Activated naive CD8-positive, alpha-beta T cell treated with anti-CD3 and anti-CD28 coated beads, Interleukin-2, amount 10 ng/mL, durations not matched to agents 7 days and 5 days (primary cell): Measurements from ENCODE around the gene GYS2. TPM values are rescaled to one million over a fixed set of nuclear protein-coding genes. Genes with fewer than 3 reads are reported as not detected.

Experiments
- ATAC-seq: fragments of 150-1000 bp; cut with Tn5 transposase; one replicate; pipeline ENCODE4 v1.10.0; 2021; ENCODE audit warnings: low read depth, moderate library complexity
- POLR2A ChIA-PET: fragments of 350-600 bp; sonication (Branson Sonifier 250); formaldehyde crosslinking; loops from one replicate; lab custom pipeline; 2021; ENCODE audit warnings: antibody characterized with exemption; lab: Charles Lee
- DNase-seq: peaks from one replicate; pipeline ENCODE4 v3.0.0; 2021
- H3K27ac Mint-ChIP-seq: one replicate; pipeline ENCODE4 v1.8.0; 2022; ENCODE audit warnings: mild to moderate bottlenecking, mixed read lengths
- H3K27me3 Mint-ChIP-seq: one replicate; pipeline ENCODE4 v1.8.0; 2022; ENCODE audit warnings: mild to moderate bottlenecking, moderate library complexity, mixed read lengths
- H3K36me3 Mint-ChIP-seq: one replicate; pipeline ENCODE4 v1.8.0; 2021; ENCODE audit warnings: mild to moderate bottlenecking, mixed read lengths
- H3K4me1 Mint-ChIP-seq: one replicate; pipeline ENCODE4 v1.8.0; 2021; ENCODE audit warnings: mixed read lengths
- H3K4me3 Mint-ChIP-seq: one replicate; pipeline ENCODE4 v1.8.0; 2022; ENCODE audit warnings: mild to moderate bottlenecking, moderate library complexity, mixed read lengths
- H3K9me3 Mint-ChIP-seq: one replicate; pipeline ENCODE4 v1.8.0; 2021; ENCODE audit warnings: mixed read lengths
- total RNA-seq, 2 experiments: library from RNA; stranded (reverse); gene quantifications; one replicate each; pipeline ENCODE4 v1.2.3, GENCODE V29; 2021

Gene GYS2
- total RNA-seq, 2 experiments from 2014 or later: 0.14 to 0.17 TPM

DNA sequence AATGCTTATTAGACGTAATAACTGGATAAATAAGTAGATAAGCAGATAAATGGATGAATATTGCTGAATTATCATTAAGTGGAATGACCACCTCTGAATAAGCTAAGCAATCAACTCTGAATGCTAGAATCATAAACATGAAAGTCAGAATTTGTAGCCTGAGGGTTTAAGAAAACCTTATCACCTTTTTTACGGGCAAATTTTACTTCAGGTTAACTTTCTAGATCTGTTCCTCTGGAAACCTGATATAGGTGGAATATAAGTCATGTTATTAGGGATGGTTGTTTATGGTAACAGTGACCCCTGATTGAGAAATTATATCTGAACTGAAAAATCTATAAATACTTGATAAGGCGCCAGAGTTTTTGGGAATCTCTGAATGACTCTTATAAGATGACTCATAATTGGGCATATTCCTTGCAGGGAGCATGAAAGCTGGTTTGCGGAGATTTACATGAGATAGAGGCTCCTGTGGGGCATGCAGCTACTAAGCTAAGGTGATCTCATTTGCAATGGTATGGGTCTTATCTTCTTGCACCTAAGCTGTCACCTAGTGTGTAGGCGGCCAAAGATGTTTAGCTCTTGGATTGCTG is 66.5 kb downstream of the GYS2 start:
- POLR2A ChIA-PET: no interaction called here
- DNase-seq (no peak), ATAC-seq (no peak)
- Mint-ChIP-seq H3K4me3 (no peak overlapping the region), H3K27ac (no peak overlapping the region), H3K4me1 (no peaks in the 10 kb centered on the region), H3K9me3 (no peaks in the 10 kb centered on the region), H3K36me3 (no peaks in the 10 kb centered on the region), H3K27me3 (peaks cover 8% of the 10 kb centered on the region)

DNA sequence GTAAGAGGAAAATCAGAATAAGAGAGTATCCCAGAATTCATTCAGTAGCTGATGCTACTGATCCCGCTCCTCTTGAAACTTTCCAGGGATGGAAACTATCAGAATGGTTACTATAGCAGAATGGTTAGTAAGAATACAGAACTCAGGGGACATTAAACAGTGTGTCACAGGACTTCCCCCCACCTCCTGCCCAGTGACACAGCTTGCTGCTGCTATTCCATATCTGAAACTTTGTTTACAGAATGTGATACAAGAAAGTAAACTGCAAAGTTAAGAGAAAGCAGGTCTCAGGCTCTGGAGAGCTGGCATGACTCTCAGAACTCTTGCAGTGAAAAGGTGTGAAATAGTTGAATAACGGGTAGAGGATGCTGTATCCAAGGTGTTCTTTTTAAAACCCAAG is 75.2 kb downstream of the GYS2 start:
- Mint-ChIP-seq H3K9me3 (no peaks in the 10 kb centered on the region), H3K4me3 (no peak overlapping the region), H3K27ac (no peak overlapping the region), H3K36me3 (no peaks in the 10 kb centered on the region), H3K4me1 (peaks cover 4% of the 10 kb centered on the region), H3K27me3 (peaks cover 47% of the 10 kb centered on the region)
- ATAC-seq (no peak), DNase-seq (no peak)
- POLR2A ChIA-PET: no interaction called here

- POLR2A ChIA-PET: interaction anchor here (2.0 kb wide), 1 partner anchor 27 kb away, joined by 6 read pairs; the partner anchor contains the start of genes GOLT1B and RECQL
- H3K36me3 Mint-ChIP-seq: no peaks in the 10 kb centered on the region
- H3K4me3 Mint-ChIP-seq: no peak overlapping the region
- no peak for DNase-seq
- peaks cover 49% of the 10 kb centered on the region for H3K27me3 Mint-ChIP-seq
- no peak overlapping the region for H3K27ac Mint-ChIP-seq
- no peak for ATAC-seq
- H3K4me1 Mint-ChIP-seq: peaks cover 4% of the 10 kb centered on the region
- H3K9me3 Mint-ChIP-seq: no peaks in the 10 kb centered on the region
Observed at GRCh38 chr12:21528953-21529352, 75.7 kb downstream of the GYS2 start.

DNA sequence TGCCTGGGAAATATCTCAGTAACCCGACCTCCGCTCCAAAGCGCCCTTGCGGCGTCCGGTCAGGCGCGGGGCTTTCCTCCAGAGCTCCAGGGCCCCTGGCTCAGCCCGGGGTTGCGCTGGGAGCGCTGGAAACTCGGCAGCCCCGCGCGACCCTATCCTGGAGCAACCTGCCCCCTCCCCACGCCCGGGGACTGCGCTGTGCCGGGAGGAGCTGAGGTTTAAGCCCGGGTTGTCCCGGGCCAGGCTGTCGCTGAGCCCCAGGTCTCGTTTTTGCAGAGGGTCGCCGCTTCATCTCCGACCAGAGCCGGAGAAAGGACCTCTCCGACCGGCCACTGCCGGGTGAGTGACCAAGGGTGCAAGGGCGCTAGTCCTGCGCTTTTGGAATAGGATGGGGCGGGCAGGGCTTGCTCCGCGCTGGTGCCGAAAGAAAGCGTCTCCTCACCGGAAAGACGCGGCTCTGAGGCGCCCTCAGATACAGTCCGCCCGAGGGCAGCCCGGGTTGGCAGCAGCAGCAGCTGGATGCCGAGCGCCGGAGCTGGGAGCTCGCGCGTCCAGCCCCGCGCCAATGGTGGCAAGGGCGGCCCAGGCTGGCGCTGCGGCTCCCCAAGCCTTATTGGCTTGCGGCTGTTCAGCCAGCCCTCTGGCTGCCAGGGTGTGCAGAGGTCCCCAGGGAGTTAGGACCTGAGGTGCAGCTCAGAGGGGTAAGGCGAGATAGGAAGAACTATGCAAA is 77.0 kb downstream of the GYS2 start:
- H3K27me3 Mint-ChIP-seq: peaks cover 45% of the 10 kb centered on the region
- H3K4me3 Mint-ChIP-seq: peak overlapping the region; percentile 80
- no peaks in the 10 kb centered on the region for H3K9me3 Mint-ChIP-seq
- H3K4me1 Mint-ChIP-seq: peaks cover 4% of the 10 kb centered on the region
- POLR2A ChIA-PET: interaction anchor here (0.8 to 2.0 kb wide), 3 partner anchors 19 to 130 kb away, joined by 4 to 6 read pairs (median 5); partner anchors contain the start of genes GOLT1B, LDHB and RECQL
- ATAC-seq (peak; percentile 97), DNase-seq (peak; percentile 75)
- no peaks in the 10 kb centered on the region for H3K36me3 Mint-ChIP-seq
- no peak overlapping the region for H3K27ac Mint-ChIP-seq

DNA sequence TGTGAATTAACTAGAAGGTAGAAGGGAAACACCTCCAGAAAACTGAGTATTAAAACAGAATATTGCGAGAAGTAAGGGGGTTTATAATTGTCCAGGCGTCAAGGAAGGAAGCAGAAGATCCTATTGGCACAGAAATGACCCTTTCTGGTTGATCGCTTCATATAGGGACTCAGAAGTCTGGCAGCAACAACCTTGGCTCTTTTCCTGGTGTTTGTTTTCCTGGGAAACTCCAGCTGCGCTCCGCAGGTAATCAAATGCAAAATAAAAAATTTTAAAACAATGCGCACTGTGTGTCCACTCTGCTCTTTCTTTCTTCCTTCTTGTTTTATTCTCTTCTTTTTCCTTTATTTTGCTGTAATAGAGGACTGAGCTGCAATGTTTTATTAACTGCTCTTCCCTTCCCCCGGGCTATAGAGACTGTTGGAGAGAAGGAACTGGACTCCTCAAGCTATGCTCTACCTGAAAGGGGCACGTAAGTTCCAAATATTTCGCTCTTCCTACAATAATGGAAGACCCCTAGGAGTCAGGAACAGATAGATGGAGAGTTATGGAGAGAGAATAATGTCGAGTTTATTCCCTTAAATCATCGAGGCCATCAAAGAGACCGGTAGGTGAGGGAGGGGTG is 77.8 kb downstream of the GYS2 start:
- Mint-ChIP-seq H3K9me3 (no peaks in the 10 kb centered on the region), H3K4me1 (peaks cover 4% of the 10 kb centered on the region), H3K27me3 (peaks cover 41% of the 10 kb centered on the region), H3K27ac (no peak overlapping the region), H3K36me3 (no peaks in the 10 kb centered on the region), H3K4me3 (peak overlapping the region; percentile 79)
- POLR2A ChIA-PET: interaction anchor here (1.1 to 2.0 kb wide), 2 partner anchors 25 to 130 kb away, joined by 4 to 6 read pairs; partner anchors contain the start of genes GOLT1B, LDHB and RECQL
- ATAC-seq (no peak), DNase-seq (no peak)

GRCh38 chr12:21526053-21526452 is 78.6 kb downstream of the GYS2 start, which contains the start of gene SPX:
Gene SPX (plus strand): TSS chr12:21526296. CDS start chr12:21526473, 177 bp downstream.
- Mint-ChIP-seq H3K4me1 (peaks cover 4% of the 10 kb centered on the region), H3K4me3 (peak within 1 kb of the TSS; percentile 79), H3K27me3 (peaks cover 38% of the 10 kb centered on the region), H3K9me3 (no peaks in the 10 kb centered on the region), H3K27ac (no peak within 1 kb of the TSS), H3K36me3 (no peaks in the 10 kb centered on the region)
- DNase-seq (no peak), ATAC-seq (no peak)
- POLR2A ChIA-PET: no interaction called here

DNA sequence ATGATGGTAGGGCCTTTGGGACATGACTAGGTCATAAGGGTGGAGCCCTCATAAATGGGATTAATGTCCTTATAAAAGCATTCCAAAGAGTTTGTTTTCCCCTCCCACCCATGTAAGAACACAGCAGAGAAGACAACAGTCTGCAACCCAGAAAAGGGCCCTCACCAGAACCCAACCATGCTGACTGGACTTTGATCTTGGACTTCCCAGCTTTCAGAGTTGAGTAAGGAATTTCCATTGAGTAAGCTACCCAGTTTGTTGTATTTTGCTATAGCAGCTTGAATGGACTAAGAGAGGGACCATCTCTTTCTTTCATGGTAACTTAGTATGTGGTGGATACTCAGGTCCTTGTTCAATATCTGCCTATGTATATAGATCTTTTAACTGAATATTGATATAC is 81.5 kb downstream of the GYS2 start:
- Mint-ChIP-seq H3K4me1 (peaks cover 3% of the 10 kb centered on the region), H3K4me3 (no peak overlapping the region), H3K9me3 (no peaks in the 10 kb centered on the region), H3K27me3 (peaks cover 22% of the 10 kb centered on the region), H3K36me3 (peaks cover 7% of the 10 kb centered on the region), H3K27ac (no peak overlapping the region)
- ATAC-seq: no peak
- DNase-seq: no peak
- POLR2A ChIA-PET: no interaction called here

GRCh38 chr12:21521541-21521940 is 83.1 kb downstream of the GYS2 start:
- Mint-ChIP-seq H3K4me1 (no peaks in the 10 kb centered on the region), H3K27ac (no peak overlapping the region), H3K9me3 (no peaks in the 10 kb centered on the region), H3K36me3 (peaks cover 9% of the 10 kb centered on the region), H3K4me3 (no peak overlapping the region), H3K27me3 (peaks cover 16% of the 10 kb centered on the region)
- ATAC-seq (no peak), DNase-seq (no peak)
- POLR2A ChIA-PET: no interaction called here

DNA sequence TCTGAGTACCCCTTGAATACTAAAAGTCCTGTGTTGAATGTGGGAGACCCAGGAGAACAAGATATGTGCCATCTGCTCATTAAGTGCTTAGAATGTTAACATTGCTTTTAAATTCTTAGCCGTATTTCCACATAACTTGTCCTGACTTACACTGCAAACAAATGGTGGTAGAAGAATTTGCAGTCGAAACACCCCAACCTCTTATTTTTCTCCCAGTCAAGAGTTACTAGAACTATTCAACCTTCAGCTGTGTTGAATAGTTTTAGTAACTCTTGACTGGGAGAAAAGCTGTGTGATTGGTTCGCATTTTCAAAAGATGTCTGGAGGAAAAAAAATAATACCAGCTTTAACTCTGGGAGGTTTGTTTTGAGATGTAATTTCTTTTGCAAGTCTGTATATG is 86.2 kb downstream of the GYS2 start:
- no peak for ATAC-seq
- H3K27ac Mint-ChIP-seq: no peak overlapping the region
- DNase-seq: no peak
- H3K4me1 Mint-ChIP-seq: no peaks in the 10 kb centered on the region
- H3K4me3 Mint-ChIP-seq: no peak overlapping the region
- no peaks in the 10 kb centered on the region for H3K9me3 Mint-ChIP-seq
- H3K27me3 Mint-ChIP-seq: peaks cover under 1% of the 10 kb centered on the region
- H3K36me3 Mint-ChIP-seq: peaks cover 11% of the 10 kb centered on the region
- POLR2A ChIA-PET: no interaction called here

GRCh38 chr12:21516281-21516680 is 88.4 kb downstream of the GYS2 start:
- Mint-ChIP-seq H3K4me3 (no peak overlapping the region), H3K36me3 (peaks cover 20% of the 10 kb centered on the region), H3K27me3 (no peaks in the 10 kb centered on the region), H3K9me3 (no peaks in the 10 kb centered on the region), H3K4me1 (no peaks in the 10 kb centered on the region), H3K27ac (no peak overlapping the region)
- ATAC-seq (no peak), DNase-seq (no peak)
- POLR2A ChIA-PET: interaction anchor here (1.4 kb wide), 1 partner anchor 15 kb away, joined by 3 read pairs; the partner anchor contains the start of genes GOLT1B and RECQL

GRCh38 chr12:21509768-21510167 is 94.9 kb downstream of the GYS2 start:
- DNase-seq (no peak), ATAC-seq (peak; percentile 96)
- Mint-ChIP-seq H3K4me1 (peaks cover 22% of the 10 kb centered on the region), H3K9me3 (no peaks in the 10 kb centered on the region), H3K27me3 (no peaks in the 10 kb centered on the region), H3K4me3 (peak overlapping the region; percentile 77), H3K27ac (peak overlapping the region; percentile 92), H3K36me3 (peaks cover 34% of the 10 kb centered on the region)
- POLR2A ChIA-PET: interaction anchor here (1.2 to 2.6 kb wide), 3 partner anchors 18 to 148 kb away, joined by 4 to 13 read pairs (median 5); partner anchors contain the start of genes LDHB and PYROXD1

GRCh38 chr12:21507849-21508248 is 96.8 kb downstream of the GYS2 start:
- peaks cover 34% of the 10 kb centered on the region for H3K36me3 Mint-ChIP-seq

GRCh38 chr12:21505888-21506287 is 98.8 kb downstream of the GYS2 start:
- POLR2A ChIA-PET: no interaction called here
- Mint-ChIP-seq H3K4me1 (peaks cover 36% of the 10 kb centered on the region), H3K9me3 (no peaks in the 10 kb centered on the region), H3K27me3 (no peaks in the 10 kb centered on the region), H3K36me3 (peaks cover 27% of the 10 kb centered on the region), H3K4me3 (no peak overlapping the region), H3K27ac (no peak overlapping the region)
- no peak for DNase-seq
- no peak for ATAC-seq

More at GRCh38 chr12:21507849-21508248, 96.8 kb downstream of the GYS2 start:
- Mint-ChIP-seq H3K27me3 (no peaks in the 10 kb centered on the region), H3K27ac (no peak overlapping the region), H3K4me1 (peaks cover 34% of the 10 kb centered on the region), H3K4me3 (no peak overlapping the region), H3K9me3 (no peaks in the 10 kb centered on the region)
- no peak for DNase-seq
- POLR2A ChIA-PET: no interaction called here
- no peak for ATAC-seq
